Activated naive CD4-positive, alpha-beta T cell treated with Interleukin-2 at 50 U/mL for 16 hours (primary cell): Measurements from ENCODE around the gene TBC1D23.
"Not testable (repeated sequence)": the region's sequence is repeated elsewhere in the genome, so short reads cannot be mapped to it uniquely, and the experiment has no call there.

Source experiments
- DNase-seq: peaks from one replicate; pipeline ENCODE4 v3.0.0-alpha.2; 2020

Gene TBC1D23

GRCh38 chr3:100260685-100261484 lies at the start of gene TBC1D23:
Gene TBC1D23, plus strand, starts transcription at chr3:100260992. Its CDS starts 27 bp downstream, at chr3:100261019.
- peak; percentile 98 for DNase-seq

GRCh38 chr3:100213891-100214573 lies 46.8 kb upstream of the TBC1D23 start:
- no peak for DNase-seq

- no peak for DNase-seq
These were observed 46.2 kb upstream of the TBC1D23 start for GRCh38 chr3:100214574-100214964.

GRCh38 chr3:100216713-100217112 lies 44.1 kb upstream of the TBC1D23 start:
- no peak for DNase-seq

- no peak for DNase-seq
These were observed 39.6 kb upstream of the TBC1D23 start for GRCh38 chr3:100221159-100221558.

- no peak for DNase-seq
These were observed 35.6 kb upstream of the TBC1D23 start for GRCh38 chr3:100225193-100225592.

- DNase-seq: no peak
These were observed 34.9 kb upstream of the TBC1D23 start for GRCh38 chr3:100225883-100226282.

GRCh38 chr3:100226712-100227429 lies 33.9 kb upstream of the TBC1D23 start:
- DNase-seq: no peak

- no peak for DNase-seq
These were observed 33.3 kb upstream of the TBC1D23 start for GRCh38 chr3:100227511-100227921.

GRCh38 chr3:100228247-100228646 lies 32.5 kb upstream of the TBC1D23 start:
- DNase-seq: no peak

GRCh38 chr3:100229188-100229587 lies 31.6 kb upstream of the TBC1D23 start:
- DNase-seq: not testable (repeated sequence)

GRCh38 chr3:100230710-100231109 lies 30.1 kb upstream of the TBC1D23 start:
- DNase-seq: no peak

GRCh38 chr3:100231668-100232067 lies 29.1 kb upstream of the TBC1D23 start:
- DNase-seq: no peak

GRCh38 chr3:100234364-100234763 lies 26.4 kb upstream of the TBC1D23 start:
- DNase-seq: no peak

GRCh38 chr3:100238599-100238998 lies 22.2 kb upstream of the TBC1D23 start:
- no peak for DNase-seq

GRCh38 chr3:100242471-100242870 lies 18.3 kb upstream of the TBC1D23 start:
- DNase-seq: not testable (repeated sequence)

- DNase-seq: no peak
These were observed 16.5 kb upstream of the TBC1D23 start for GRCh38 chr3:100244264-100244663.

- no peak for DNase-seq
These were observed 15.7 kb upstream of the TBC1D23 start for GRCh38 chr3:100245136-100245535.

GRCh38 chr3:100245927-100246326 lies 14.9 kb upstream of the TBC1D23 start:
- no peak for DNase-seq

- DNase-seq: no peak
These were observed 13.8 kb upstream of the TBC1D23 start for GRCh38 chr3:100246999-100247398.

- no peak for DNase-seq
These were observed 8.8 kb upstream of the TBC1D23 start for GRCh38 chr3:100252001-100252400.

GRCh38 chr3:100254168-100254777 lies 6.5 kb upstream of the TBC1D23 start:
- peak; percentile 30 for DNase-seq

GRCh38 chr3:100256731-100257151 lies 4.1 kb upstream of the TBC1D23 start:
- DNase-seq: no peak
